NCI-H146 (cell line): ENCODE measurements around the gene GAS6.

Source experiments
- DNase-seq: peaks from one replicate; lab custom pipeline; 2025; lab: John Stamatoyannopoulos, UW

GAS6 gene

DNA sequence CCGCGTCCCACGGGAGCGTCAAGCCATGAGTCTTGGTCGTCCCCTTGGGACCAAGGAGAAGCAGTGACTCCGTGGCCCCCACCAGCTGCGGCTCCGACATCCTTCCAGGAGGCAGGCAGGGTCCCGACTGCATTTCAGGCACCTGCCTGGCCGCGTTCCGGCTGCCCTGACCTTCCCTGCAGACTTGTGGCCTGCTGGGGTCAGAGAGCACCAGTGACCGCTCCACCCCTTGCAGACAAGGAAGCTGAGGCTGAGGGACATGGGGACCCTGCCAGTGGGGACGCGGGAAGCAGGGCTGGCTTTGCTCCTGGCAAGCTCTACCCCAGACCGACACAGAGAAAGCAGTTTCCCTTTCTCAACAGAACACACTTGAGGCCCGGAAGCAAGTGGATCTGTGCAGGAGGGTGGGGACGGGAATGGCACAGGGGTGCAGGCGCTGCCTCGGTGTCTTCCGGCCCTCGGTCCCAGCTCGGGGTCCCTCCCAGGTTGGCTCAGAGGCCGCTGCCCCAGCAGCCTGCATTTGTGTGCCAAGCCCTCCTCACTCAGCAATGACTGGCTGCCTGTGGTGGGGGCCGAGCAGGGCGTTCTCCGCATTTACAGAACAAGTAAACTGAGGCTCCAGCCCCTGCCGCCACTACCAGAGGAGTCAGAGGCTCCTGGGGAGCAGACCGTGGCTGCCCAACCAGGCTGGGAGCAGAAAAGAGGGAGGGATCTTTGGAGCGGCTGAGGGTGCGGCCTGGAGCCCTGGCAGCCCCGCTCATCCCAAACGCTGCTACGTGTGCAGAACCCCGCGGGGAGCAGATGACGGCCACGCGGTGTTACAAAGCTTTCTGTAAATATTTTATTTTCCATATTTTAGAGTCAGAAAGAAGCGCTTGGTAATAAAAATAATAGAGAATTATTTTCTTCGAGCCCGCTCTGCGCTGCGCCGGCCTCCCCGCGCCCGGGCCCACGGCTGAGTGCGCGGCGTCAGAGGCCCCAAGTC, 43.9 kb downstream of the GAS6 start:
- no peak for DNase-seq

DNA sequence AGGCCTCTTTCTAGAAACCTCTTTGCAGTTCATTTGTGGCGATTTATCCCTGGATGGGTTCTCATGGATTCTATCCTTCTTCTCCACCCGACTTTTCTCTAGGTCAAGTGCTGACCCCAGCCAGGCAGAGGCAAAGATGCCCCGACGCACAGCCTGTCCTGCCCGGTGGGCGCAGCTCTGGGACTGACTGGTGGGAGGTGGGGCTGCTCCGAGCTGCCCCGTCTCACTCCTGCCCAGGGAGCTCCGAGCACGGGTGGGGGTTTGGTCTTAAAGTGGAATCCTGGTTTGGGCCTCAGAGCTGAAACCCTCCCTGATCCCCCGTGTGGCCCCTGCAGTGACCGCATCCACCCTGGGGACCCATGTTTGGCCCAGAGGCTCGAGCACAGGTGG, 44.5 kb downstream of the GAS6 start:
- DNase-seq: no peak

- DNase-seq: no peak
Measured at GRCh38 chr13:113818700-113819295, 45.1 kb downstream of the GAS6 start.

GRCh38 chr13:113817860-113818691, 45.8 kb downstream of the GAS6 start:
- DNase-seq: no peak

DNA sequence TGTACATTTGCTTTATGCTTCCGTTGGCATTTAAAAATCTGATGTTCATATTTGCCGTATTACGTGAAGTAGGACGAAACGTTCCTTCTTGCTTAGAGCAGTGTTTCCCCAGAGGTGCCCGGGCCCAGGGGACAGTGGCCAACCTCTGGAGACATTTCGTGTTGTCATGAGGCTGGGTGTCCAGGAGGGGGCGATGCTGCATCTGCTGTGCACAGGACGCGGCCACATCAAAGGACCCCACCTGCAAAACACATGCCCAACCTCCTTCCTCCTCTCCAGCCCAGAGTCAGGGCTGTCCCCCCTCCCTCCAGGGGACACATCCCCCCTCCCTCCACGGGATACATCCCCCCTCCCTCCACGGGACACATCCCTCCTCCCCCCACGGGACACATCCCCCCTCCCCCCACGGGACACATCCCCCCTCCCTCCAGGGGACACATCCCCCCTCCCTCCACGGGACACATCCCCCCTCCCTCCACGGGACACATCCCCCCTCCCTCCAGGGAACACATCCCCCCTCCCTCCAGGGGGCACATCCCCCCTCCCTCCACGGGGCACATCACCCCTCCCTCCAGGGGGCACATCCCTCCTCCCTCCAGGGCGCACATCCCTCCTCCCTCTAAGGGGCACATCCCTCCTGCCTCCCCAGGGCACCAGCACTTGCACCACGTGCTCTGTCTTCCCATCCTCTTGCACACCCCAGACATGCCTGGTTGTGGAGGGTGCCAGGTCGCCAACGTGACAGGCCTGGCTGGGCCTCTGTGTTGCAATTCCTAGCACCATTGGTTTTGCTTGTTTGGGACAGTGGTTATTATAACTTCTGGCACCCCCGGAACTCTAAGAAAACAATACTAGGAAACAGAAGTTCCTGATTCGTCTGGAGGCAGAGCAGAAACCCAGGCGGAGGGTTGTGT, 46.7 kb downstream of the GAS6 start:
- DNase-seq: peak; percentile 87

DNA sequence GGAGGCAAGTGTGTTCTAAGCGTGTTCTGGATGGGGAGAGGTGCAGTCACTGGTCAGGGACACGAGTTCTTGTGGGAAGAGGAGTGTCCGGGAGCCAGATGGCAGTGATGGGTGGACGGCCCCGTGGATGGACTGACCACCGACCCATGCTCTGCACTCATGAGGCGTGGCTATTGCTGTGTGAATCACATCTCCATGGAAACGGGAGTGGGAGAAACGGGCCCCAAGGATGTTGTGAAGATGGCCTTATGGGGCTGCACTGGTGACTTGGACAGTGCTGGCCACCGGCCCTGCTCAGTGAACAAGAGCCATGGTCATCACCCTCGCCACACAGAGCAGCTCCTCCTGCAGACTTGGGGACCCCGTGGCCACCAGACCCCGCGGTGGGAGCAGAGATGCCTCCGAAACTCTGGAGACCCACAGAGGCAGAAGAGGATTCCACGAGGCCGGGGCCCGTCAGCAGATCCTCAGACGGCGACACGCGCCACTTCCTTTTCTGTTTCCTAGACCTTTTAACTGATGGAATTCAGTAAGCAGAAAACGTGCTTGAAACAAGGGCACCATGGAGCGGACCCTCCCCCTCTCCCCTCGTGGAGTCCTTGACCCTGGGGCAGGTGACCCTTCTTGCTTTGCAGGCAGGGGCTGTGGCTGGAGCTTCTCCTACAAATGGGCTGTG, 47.5 kb downstream of the GAS6 start:
- no peak for DNase-seq

DNA sequence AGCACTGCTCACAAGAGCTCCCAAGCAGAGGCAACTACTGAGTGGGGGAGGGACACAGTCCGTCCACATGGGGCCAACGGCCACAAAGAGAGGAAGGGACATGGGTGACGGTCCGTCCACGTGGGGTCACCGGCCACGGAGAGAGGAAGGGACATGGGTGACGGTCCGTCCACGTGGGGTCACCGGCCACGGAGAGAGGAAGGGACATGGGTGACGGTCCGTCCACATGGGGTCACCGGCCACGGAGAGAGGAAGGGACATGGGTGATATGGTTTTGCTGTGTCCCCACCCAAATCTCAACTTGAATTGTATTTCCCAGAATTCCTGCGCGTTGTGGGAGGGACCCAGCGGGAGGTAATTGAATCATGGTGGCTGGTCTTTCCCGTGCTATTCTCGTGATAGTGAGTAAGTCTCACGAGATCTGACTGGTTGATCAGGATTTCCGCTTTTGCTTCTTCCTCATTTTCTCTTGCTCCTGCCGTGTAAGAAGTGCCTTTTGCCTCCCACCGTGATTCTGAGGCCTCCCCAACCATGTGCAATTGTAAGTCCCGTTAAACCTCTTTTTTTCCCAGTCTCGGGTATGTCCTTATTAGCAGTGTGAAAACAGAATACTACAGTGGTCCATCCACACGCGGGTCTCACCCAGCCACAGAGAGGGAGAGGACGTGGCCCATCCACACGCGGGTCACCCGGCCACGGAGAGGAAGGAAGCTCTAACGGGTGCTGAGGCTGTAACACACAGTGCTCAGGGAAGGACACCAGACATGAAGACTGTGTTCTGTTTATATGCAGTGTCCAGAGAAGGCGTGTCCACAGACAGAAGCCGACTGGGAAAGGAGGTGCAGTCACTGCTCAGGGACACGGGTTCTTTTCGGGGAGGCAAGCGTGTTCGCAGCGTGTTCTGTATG, 48.5 kb downstream of the GAS6 start:
- DNase-seq: no peak

- DNase-seq: no peak
Measured at GRCh38 chr13:113814435-113814821, 49.4 kb downstream of the GAS6 start.

DNA sequence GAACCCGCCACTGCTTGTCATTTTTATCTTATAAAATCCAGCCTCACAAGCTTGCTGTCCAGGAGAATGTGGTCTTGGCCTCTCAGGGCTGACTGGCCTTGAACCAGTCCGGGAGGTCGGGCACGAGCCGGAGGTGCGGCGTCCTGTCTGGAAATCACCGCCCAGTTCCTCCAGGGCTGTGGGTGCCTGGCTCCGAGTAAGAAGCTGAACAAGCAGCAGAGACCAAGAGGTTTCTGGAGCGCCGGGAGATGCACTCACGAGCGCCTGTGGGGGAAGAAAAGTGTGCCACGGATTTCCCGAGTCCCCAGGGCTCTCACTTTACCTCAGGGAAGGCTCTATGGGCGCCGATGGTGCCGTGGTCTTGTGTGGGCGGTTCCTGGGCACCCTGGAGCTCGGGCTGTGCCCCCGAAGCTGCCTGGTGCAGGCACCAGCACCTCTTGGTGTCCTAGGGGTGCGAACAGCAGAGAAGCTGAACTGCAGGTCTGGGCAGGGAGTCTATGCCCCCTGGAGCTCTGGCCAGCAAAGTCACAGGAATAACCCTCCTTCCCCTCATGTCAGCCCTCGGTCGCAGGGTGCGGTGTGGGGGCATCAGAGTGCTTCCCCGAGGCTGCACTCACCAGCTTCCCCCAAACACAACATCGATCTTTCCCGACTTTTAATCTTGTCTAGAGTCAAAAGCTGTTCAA, 50.0 kb downstream of the GAS6 start:
- DNase-seq: no peak

- DNase-seq: no peak
Measured at GRCh38 chr13:113813070-113813748, 50.7 kb downstream of the GAS6 start.

GRCh38 chr13:113812178-113813040, 51.5 kb downstream of the GAS6 start:
- no peak for DNase-seq

DNA sequence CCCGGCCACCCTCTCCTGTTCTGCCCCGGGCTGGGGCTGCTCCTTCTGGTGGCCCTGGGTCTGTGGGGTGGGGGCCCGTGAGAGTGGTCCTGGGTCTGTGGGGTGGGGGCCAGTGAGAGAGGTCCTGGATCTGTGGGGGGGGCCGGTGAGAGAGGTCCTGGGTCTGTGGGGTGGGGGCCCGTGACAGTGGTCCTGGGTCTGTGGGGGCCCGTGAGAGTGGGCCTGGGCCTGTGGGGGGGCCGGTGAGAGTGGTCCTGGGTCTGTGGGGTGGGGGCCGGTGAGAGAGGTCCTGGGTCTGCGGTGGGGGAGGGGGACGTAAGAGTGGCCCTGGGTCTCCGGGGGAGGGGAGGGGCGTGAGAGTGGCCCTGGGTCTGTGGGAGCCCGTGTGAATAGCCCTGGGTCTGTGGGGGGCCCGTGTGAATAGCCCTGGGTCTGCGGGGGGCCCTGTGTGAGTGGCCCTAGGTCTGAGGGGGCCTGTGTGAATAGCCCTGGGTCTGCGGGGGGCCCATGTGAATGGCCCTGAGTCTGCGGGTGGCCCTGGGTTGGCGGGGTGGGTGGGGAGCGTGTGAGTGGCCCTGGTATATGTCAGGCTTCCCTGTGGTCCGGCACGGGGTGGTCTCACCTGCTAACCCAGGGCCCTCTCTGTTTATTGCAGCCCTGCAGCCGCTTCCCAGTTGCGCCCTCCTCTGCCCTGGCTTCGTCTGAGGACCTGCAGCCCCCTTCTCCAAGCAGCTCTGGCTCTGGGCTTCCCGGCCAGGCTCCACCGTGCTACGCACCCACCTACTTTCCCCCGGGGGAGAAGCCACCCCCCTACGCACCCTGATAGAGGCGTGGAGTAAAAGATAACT, 52.6 kb downstream of the GAS6 start:
- DNase-seq: no peak

GRCh38 chr13:113810640-113811039, 53.2 kb downstream of the GAS6 start:
- no peak for DNase-seq

DNA sequence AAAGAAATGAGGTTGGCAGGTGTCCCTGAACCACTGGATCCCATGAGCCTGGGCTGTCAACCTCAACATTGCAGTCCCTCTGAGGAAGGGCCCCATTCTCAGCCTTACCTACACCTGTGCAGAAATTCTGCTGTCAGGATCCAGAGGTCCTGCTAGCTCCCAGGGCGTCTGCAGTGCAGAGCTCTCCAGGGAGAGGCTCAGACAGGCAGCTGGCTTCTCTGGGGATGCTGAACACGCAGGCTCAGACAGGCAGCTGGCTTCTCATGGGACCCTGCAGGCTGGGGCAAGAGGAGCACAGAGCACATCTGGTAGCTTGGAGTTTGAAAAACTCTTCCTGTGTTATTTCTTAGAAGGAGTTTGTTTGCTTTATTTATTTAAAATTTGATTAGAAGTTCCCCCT, 53.9 kb downstream of the GAS6 start:
- DNase-seq: no peak

- DNase-seq: no peak
Measured at GRCh38 chr13:113808058-113808834, 55.6 kb downstream of the GAS6 start.

GRCh38 chr13:113806526-113806925, 57.4 kb downstream of the GAS6 start:
- no peak for DNase-seq
